ENCODE measurements around the gene YWHAE. TPM values are rescaled to one million over a fixed set of nuclear protein-coding genes. Genes with fewer than 3 reads are reported as not detected.

Gene YWHAE
- total and polyA plus RNA-seq, 2 experiments from 2014 or later, result 658 to 2,297 TPM

GRCh38 chr17:1368588-1368987 is 31.4 kb downstream of the YWHAE start:
- peaks cover 14% of the 10 kb centered on the region for H3K4me1 ChIP-seq (ENCODE audit: low read depth)
- DNase-seq (ENCODE audit: low read depth in 1 of 2, low spot score in 1 of 2), result no peak
- no peaks in the 10 kb centered on the region for H3K9me3 ChIP-seq (ENCODE audit: low read depth)
- no peak overlapping the region for H3K4me3 ChIP-seq
- H3K27me3 ChIP-seq, result no peaks in the 10 kb centered on the region
- peak overlapping the region; percentile 22 for H3K27ac ChIP-seq
- TF ChIP-seq, protein P1, sequence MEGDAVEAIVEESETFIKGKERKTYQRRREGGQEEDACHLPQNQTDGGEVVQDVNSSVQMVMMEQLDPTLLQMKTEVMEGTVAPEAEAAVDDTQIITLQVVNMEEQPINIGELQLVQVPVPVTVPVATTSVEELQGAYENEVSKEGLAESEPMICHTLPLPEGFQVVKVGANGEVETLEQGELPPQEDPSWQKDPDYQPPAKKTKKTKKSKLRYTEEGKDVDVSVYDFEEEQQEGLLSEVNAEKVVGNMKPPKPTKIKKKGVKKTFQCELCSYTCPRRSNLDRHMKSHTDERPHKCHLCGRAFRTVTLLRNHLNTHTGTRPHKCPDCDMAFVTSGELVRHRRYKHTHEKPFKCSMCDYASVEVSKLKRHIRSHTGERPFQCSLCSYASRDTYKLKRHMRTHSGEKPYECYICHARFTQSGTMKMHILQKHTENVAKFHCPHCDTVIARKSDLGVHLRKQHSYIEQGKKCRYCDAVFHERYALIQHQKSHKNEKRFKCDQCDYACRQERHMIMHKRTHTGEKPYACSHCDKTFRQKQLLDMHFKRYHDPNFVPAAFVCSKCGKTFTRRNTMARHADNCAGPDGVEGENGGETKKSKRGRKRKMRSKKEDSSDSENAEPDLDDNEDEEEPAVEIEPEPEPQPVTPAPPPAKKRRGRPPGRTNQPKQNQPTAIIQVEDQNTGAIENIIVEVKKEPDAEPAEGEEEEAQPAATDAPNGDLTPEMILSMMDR (IDR thresholded peaks at IDR 0.05; ENCODE audit: low read depth, low read length), result no peak
- peaks cover 10% of the 10 kb centered on the region for H3K36me3 ChIP-seq

DNA sequence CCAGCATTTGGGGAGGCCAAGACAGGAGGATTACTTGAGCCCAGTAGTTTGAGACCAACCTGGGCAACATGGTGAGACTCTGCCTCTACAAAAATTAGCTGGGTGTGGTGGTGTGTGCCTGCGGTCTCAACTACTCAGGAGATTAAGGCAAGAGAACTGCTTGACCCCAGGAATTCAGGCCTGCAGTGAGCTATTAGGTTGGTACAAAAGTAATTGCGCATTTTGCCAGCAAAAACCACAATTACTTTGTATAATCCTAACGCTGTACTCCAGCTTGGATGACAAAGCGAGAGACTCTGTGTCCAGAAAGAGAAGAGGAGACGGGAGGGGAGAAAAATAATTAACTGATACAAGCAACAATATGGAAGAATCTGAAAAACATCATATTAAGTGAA is 32.7 kb downstream of the YWHAE start:
- Histone ChIP-seq H3K27ac (peak overlapping the region; percentile 48), H3K36me3 (peaks cover 10% of the 10 kb centered on the region), H3K4me3 (no peak overlapping the region), H3K27me3 (no peaks in the 10 kb centered on the region), H3K4me1 (ENCODE audit: low read depth) (peaks cover 14% of the 10 kb centered on the region), H3K9me3 (ENCODE audit: low read depth) (no peaks in the 10 kb centered on the region)
- TF ChIP-seq, protein P1 (IDR thresholded peaks at IDR 0.05; ENCODE audit: low read depth, low read length), result no peak
- DNase-seq (ENCODE audit: low read depth in 1 of 2, low spot score in 1 of 2), result peak in 1 of 2 donors; percentile 20

- Histone ChIP-seq H3K4me3 (no peak overlapping the region), H3K9me3 (ENCODE audit: low read depth) (no peaks in the 10 kb centered on the region), H3K27me3 (no peaks in the 10 kb centered on the region), H3K4me1 (ENCODE audit: low read depth) (peaks cover 6% of the 10 kb centered on the region), H3K27ac (peak overlapping the region; percentile 16), H3K36me3 (peaks cover 14% of the 10 kb centered on the region)
- TF ChIP-seq, protein P1 (IDR thresholded peaks at IDR 0.05; ENCODE audit: low read depth, low read length), result no peak
- DNase-seq (ENCODE audit: low read depth in 1 of 2, low spot score in 1 of 2), result no peak
These were observed 33.8 kb downstream of the YWHAE start for GRCh38 chr17:1366234-1366633.

GRCh38 chr17:1365445-1366039 is 34.5 kb downstream of the YWHAE start:
- peaks cover 18% of the 10 kb centered on the region for H3K36me3 ChIP-seq
- H3K4me1 ChIP-seq (ENCODE audit: low read depth), result peaks cover 4% of the 10 kb centered on the region
- H3K27ac ChIP-seq, result peak overlapping the region; percentile 81
- no peak overlapping the region for H3K4me3 ChIP-seq
- no peaks in the 10 kb centered on the region for H3K9me3 ChIP-seq (ENCODE audit: low read depth)
- H3K27me3 ChIP-seq, result no peaks in the 10 kb centered on the region
- DNase-seq (ENCODE audit: low read depth in 1 of 2, low spot score in 1 of 2), result peak; percentile 80 to 87
- TF ChIP-seq, protein P1 (IDR thresholded peaks at IDR 0.05; ENCODE audit: low read depth, low read length), result peak; percentile 87

DNA sequence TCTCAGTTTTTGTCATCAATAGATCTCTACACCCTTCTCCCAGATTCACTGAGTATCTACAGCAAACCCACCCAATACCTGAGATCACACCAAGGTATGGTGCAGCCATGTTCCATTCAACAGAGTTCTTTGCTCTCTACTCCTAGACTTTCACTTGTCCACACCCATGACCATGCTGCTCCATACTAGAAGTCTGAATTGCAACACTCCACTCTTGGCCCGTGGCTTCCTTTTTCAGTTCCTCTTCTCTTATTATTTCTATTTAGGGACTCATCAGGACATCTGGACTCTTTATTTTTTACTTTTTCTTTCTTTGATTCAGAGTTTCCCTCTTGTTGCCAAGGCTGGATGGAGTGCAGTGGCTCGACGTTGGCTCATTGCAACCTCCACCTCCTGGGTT is 37.1 kb downstream of the YWHAE start:
- Histone ChIP-seq H3K27me3 (no peaks in the 10 kb centered on the region), H3K4me1 (ENCODE audit: low read depth) (peaks cover 4% of the 10 kb centered on the region), H3K4me3 (no peak overlapping the region), H3K27ac (peak overlapping the region; percentile 52), H3K36me3 (peaks cover 28% of the 10 kb centered on the region), H3K9me3 (ENCODE audit: low read depth) (no peaks in the 10 kb centered on the region)
- DNase-seq (ENCODE audit: low read depth in 1 of 2, low spot score in 1 of 2), result peak in 1 of 2 donors; percentile 42
- TF ChIP-seq, protein P1 (IDR thresholded peaks at IDR 0.05; ENCODE audit: low read depth, low read length), result no peak

Data from cardiac muscle cell (in vitro differentiated cells and primary cell).